Mucosa of rectum (tissue), 2 donors: Measurements from ENCODE around the gene AP4E1.
"Not testable (repeated sequence)": the region's sequence is repeated elsewhere in the genome, so short reads cannot be mapped to it uniquely, and the experiment has no call there.

Source experiments
- H3K27ac ChIP-seq, 2 donors: one replicate each; pipeline ENCODE4 v1.7.0; 2013; ENCODE audit warnings: inconsistent platforms in 2 of 2, low read depth in 2 of 2, low read length in 2 of 2
- H3K27me3 ChIP-seq, 2 donors: one replicate each; pipeline ENCODE4 v1.7.0; 2013; ENCODE audit warnings: low read length in 2 of 2; ENCODE audit not compliant: control insufficient read depth in 2 of 2, insufficient read depth in 2 of 2
- H3K36me3 ChIP-seq, 2 donors: one replicate each; pipeline ENCODE4 v1.7.0; 2013; ENCODE audit warnings: low read length in 2 of 2; ENCODE audit not compliant: control insufficient read depth in 2 of 2, insufficient read depth in 2 of 2
- H3K4me1 ChIP-seq, 2 donors: one replicate each; pipeline ENCODE4 v1.7.0; 2013; ENCODE audit warnings: low read length in 2 of 2, mild to moderate bottlenecking in 1 of 2; ENCODE audit not compliant: control insufficient read depth in 2 of 2, insufficient read depth in 2 of 2
- H3K4me3 ChIP-seq, 2 donors: one replicate each; pipeline ENCODE4 v1.7.0; 2013; ENCODE audit warnings: low read length in 2 of 2
- H3K9ac ChIP-seq, 2 donors: one replicate each; pipeline ENCODE4 v1.7.0; 2013; ENCODE audit warnings: low read length in 2 of 2, low read depth in 1 of 2, mild to moderate bottlenecking in 1 of 2
- H3K9me3 ChIP-seq, 2 donors: one replicate each; pipeline ENCODE4 v1.7.0; 2013; ENCODE audit warnings: low read length in 2 of 2; ENCODE audit not compliant: control insufficient read depth in 2 of 2
- donor health status: healthy.
- donor health status: Normal muscosa, but diverticular disease.

The AP4E1 gene

GRCh38 chr15:50938525-50938924 lies 30.0 kb downstream of the AP4E1 start:
- Histone ChIP-seq H3K4me1 (no peaks in the 10 kb centered on the region), H3K4me3 (no peak overlapping the region), H3K9me3 (no peaks in the 10 kb centered on the region), H3K9ac (no peak overlapping the region), H3K36me3 (peaks cover 0 to 4% of the 10 kb centered on the region in 2 donors), H3K27me3 (no peaks in the 10 kb centered on the region), H3K27ac (no peak overlapping the region)

- Histone ChIP-seq H3K27me3 (no peaks in the 10 kb centered on the region), H3K4me3 (no peak overlapping the region), H3K9ac (no peak overlapping the region), H3K36me3 (peaks cover 2 to 8% of the 10 kb centered on the region in 2 donors), H3K27ac (no peak overlapping the region), H3K9me3 (no peaks in the 10 kb centered on the region), H3K4me1 (no peaks in the 10 kb centered on the region)
These were observed 31.4 kb downstream of the AP4E1 start for GRCh38 chr15:50939911-50940310.

GRCh38 chr15:50940506-50940905 lies 32.0 kb downstream of the AP4E1 start:
- Histone ChIP-seq H3K27me3 (no peaks in the 10 kb centered on the region), H3K4me3 (no peak overlapping the region), H3K9ac (no peak overlapping the region), H3K27ac (no peak overlapping the region), H3K4me1 (no peaks in the 10 kb centered on the region), H3K9me3 (no peaks in the 10 kb centered on the region), H3K36me3 (peaks cover 6 to 8% of the 10 kb centered on the region in 2 donors)

- Histone ChIP-seq H3K27me3 (no peaks in the 10 kb centered on the region), H3K9ac (no peak overlapping the region), H3K9me3 (no peaks in the 10 kb centered on the region), H3K27ac (no peak overlapping the region), H3K36me3 (peaks cover 10% of the 10 kb centered on the region in 2 donors), H3K4me1 (no peaks in the 10 kb centered on the region), H3K4me3 (no peak overlapping the region)
These were observed 35.2 kb downstream of the AP4E1 start for GRCh38 chr15:50943638-50944037.

- Histone ChIP-seq H3K4me1 (no peaks in the 10 kb centered on the region), H3K27ac (no peak overlapping the region), H3K4me3 (no peak overlapping the region), H3K36me3 (peaks cover 10% of the 10 kb centered on the region in 2 donors), H3K9ac (no peak overlapping the region), H3K9me3 (no peaks in the 10 kb centered on the region), H3K27me3 (no peaks in the 10 kb centered on the region)
These were observed 36.2 kb downstream of the AP4E1 start for GRCh38 chr15:50944672-50945071.

- no peaks in the 10 kb centered on the region for H3K4me1 ChIP-seq
- no peak overlapping the region for H3K9ac ChIP-seq
- no peaks in the 10 kb centered on the region for H3K27me3 ChIP-seq
- no peaks in the 10 kb centered on the region for H3K9me3 ChIP-seq
- no peak overlapping the region for H3K4me3 ChIP-seq
- peaks cover 10 to 13% of the 10 kb centered on the region in 2 donors for H3K36me3 ChIP-seq
- no peak overlapping the region for H3K27ac ChIP-seq
These were observed 37.2 kb downstream of the AP4E1 start for GRCh38 chr15:50945725-50946124.

GRCh38 chr15:50950745-50951144 lies 42.3 kb downstream of the AP4E1 start:
- peaks cover 13 to 24% of the 10 kb centered on the region in 2 donors for H3K36me3 ChIP-seq
- not testable (repeated sequence) for H3K9me3 ChIP-seq, H3K9ac ChIP-seq, H3K27ac ChIP-seq, H3K27me3 ChIP-seq, H3K4me3 ChIP-seq, H3K4me1 ChIP-seq

- Histone ChIP-seq H3K27me3 (no peaks in the 10 kb centered on the region), H3K27ac (no peak overlapping the region), H3K9ac (no peak overlapping the region), H3K4me1 (no peaks in the 10 kb centered on the region), H3K9me3 (no peaks in the 10 kb centered on the region), H3K36me3 (peaks cover 15 to 36% of the 10 kb centered on the region in 2 donors), H3K4me3 (no peak overlapping the region)
These were observed 44.8 kb downstream of the AP4E1 start for GRCh38 chr15:50953302-50953701.

GRCh38 chr15:50954837-50955236 lies 46.4 kb downstream of the AP4E1 start:
- not testable (repeated sequence) for H3K9ac ChIP-seq, H3K4me1 ChIP-seq, H3K27me3 ChIP-seq, H3K4me3 ChIP-seq, H3K27ac ChIP-seq, H3K9me3 ChIP-seq
- peaks cover 26 to 49% of the 10 kb centered on the region in 2 donors for H3K36me3 ChIP-seq

- Histone ChIP-seq H3K9ac (no peak overlapping the region), H3K27me3 (no peaks in the 10 kb centered on the region), H3K27ac (no peak overlapping the region), H3K4me1 (no peaks in the 10 kb centered on the region), H3K4me3 (no peak overlapping the region), H3K36me3 (peaks cover 21 to 41% of the 10 kb centered on the region in 2 donors), H3K9me3 (peaks cover 0 to 8% of the 10 kb centered on the region in 2 donors)
These were observed 51.2 kb downstream of the AP4E1 start for GRCh38 chr15:50959717-50960116.

GRCh38 chr15:50964075-50964474 lies 55.6 kb downstream of the AP4E1 start:
- no peak overlapping the region for H3K27ac ChIP-seq
- no peaks in the 10 kb centered on the region for H3K27me3 ChIP-seq
- peaks cover 10 to 21% of the 10 kb centered on the region in 2 donors for H3K36me3 ChIP-seq
- peaks cover 0 to 8% of the 10 kb centered on the region in 2 donors for H3K9me3 ChIP-seq
- no peak overlapping the region for H3K9ac ChIP-seq
- no peaks in the 10 kb centered on the region for H3K4me1 ChIP-seq
- H3K4me3 ChIP-seq = no peak overlapping the region
